ENCODE measurements around the gene SCUBE1. TPM values are rescaled to one million over a fixed set of nuclear protein-coding genes. Genes with fewer than 3 reads are reported as not detected.

Gene SCUBE1
- total and polyA plus RNA-seq, 2 of the 4 experiments (the other 2 are of a cell fraction), result not detected

DNA sequence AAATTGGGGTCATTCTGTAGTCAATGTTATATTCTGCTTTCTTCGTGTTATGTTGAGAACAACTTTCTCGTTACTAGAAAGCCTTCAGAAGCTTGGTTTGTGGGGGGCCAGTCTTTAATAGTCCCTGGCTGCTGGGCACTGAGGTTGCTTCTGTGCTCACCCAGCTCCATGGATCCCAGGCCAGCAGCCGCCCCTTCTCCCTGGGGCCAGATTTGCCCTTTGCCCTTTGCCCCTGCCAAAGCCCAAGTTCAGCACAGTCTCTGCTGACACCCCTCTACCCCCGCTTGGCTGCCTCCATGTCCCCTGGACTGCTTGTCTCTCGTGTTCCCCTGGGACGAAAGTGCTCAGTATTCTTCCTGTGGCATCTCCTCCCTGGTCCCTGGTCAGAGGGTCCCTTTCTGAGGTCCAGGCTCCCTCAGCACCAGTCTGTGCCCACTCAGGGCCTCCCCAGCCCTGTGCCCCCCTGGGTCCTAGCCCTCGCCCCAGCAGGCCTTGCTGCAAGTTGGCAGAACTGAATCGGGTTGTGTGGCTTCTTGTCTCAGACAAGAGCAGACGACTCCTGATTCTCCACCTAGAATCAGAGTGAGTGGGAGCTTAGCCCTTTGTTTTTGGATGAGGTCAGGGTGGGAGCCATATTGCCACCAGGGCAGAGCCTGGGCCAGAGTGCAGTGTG lies 185.2 kb downstream of the SCUBE1 start:
- ChIA-PET CTCF (interaction anchor here (1.3 kb wide), 1 partner anchor 48 kb away, joined by 3 read pairs; no protein-coding TSS in a partner anchor), POLR2A (ENCODE audit: unreplicated experiment) (no interaction called here)
- ATAC-seq (ENCODE audit: low read depth), result no peak
- no peak overlapping the region for H3K14ac ChIP-seq (replicated peaks; ENCODE audit: low read depth, low read length)
- H4K20me1 ChIP-seq (ENCODE audit: insufficient read depth, low read length), result peaks cover 56% of the 10 kb centered on the region
- no peaks in the 10 kb centered on the region for H3K9me3 ChIP-seq (ENCODE audit: control insufficient read depth, insufficient read depth, low read length)
- H4K5ac ChIP-seq (ENCODE audit: low read depth, low read length), result no peak overlapping the region
- H3K79me1 ChIP-seq (ENCODE audit: low read depth in 1 of 2, low read length in 2 of 2), result peaks cover 20 to 67% of the 10 kb centered on the region in 2 experiments; a peak in 3 of 4 replicates
- no peak overlapping the region for H3K23ac ChIP-seq (ENCODE audit: low read depth, low read length)
- no peak overlapping the region for H2BK20ac ChIP-seq (ENCODE audit: low read depth, low read length)
- no TSS peak for BruUV-seq (replicated peaks)
- no peak overlapping the region for H2BK5ac ChIP-seq (ENCODE audit: low read depth, low read length, poor library complexity, severe bottlenecking)
- no peak overlapping the region for H2AK9ac ChIP-seq (replicated peaks; ENCODE audit: low read depth, low read length, poor library complexity)
- 0 out of 2 replicates have a peak, but pooled peaks cover 1% of the 10 kb centered on the region for H3K4me1 ChIP-seq (ENCODE audit: control insufficient read depth, insufficient read depth, low read length)
- dilution Hi-C loops (cut with HindIII; ENCODE audit: low sequenced_read_pairs, unreplicated experiment) (no loop called here), in situ Hi-C loops (cut with MboI; ENCODE audit: low sequenced_read_pairs) (no loop called here), intact Hi-C loops (cut with micrococcal nuclease) (no loop called here)
- H4K91ac ChIP-seq (ENCODE audit: insufficient read depth, low read depth, low read length), result no peak overlapping the region
- H3K36me3 ChIP-seq (ENCODE audit: control insufficient read depth, insufficient read depth, low read length), result peaks cover 23% of the 10 kb centered on the region; the same call in 1 of the 2 replicates
- no peak overlapping the region for H3K9ac ChIP-seq (ENCODE audit: low read depth, low read length)
- H2AFZ ChIP-seq (replicated peaks; ENCODE audit: low read length, poor library complexity), result no peak overlapping the region
- TF ChIP-seq, protein P1, sequence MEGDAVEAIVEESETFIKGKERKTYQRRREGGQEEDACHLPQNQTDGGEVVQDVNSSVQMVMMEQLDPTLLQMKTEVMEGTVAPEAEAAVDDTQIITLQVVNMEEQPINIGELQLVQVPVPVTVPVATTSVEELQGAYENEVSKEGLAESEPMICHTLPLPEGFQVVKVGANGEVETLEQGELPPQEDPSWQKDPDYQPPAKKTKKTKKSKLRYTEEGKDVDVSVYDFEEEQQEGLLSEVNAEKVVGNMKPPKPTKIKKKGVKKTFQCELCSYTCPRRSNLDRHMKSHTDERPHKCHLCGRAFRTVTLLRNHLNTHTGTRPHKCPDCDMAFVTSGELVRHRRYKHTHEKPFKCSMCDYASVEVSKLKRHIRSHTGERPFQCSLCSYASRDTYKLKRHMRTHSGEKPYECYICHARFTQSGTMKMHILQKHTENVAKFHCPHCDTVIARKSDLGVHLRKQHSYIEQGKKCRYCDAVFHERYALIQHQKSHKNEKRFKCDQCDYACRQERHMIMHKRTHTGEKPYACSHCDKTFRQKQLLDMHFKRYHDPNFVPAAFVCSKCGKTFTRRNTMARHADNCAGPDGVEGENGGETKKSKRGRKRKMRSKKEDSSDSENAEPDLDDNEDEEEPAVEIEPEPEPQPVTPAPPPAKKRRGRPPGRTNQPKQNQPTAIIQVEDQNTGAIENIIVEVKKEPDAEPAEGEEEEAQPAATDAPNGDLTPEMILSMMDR (conservative IDR thresholded peaks at IDR 0.05; ENCODE audit: low read depth, low read length), result no peak
- TF ChIP-seq RFX5 (IDR thresholded peaks at IDR 0.05; ENCODE audit: low read depth, low read length), result no peak
- no peak overlapping the region for H3K27ac ChIP-seq (ENCODE audit: insufficient read depth, low read length)
- H3K4ac ChIP-seq (ENCODE audit: low read depth, low read length), result no peak overlapping the region
- H3K18ac ChIP-seq (ENCODE audit: low read depth, low read length), result no peak overlapping the region
- H2BK15ac ChIP-seq (ENCODE audit: low read depth, low read length), result no peak overlapping the region
- no peak overlapping the region for H3K4me3 ChIP-seq (ENCODE audit: insufficient read depth, low read depth, low read length)
- 87% methylated on average over 4 of the region's 9 CpGs; no CpG with 5 or more reads in 1 of the 2 experiments for WGBS, 2 experiments (ENCODE audit: extremely low coverage in 2 of 2, insufficient read length in 1 of 2)
- no peak overlapping the region for H3K4me2 ChIP-seq (ENCODE audit: low read depth, low read length)
- no peak overlapping the region for H2BK120ac ChIP-seq (ENCODE audit: low read depth, low read length)
- H2AK5ac ChIP-seq (ENCODE audit: low read depth, low read length), result no peak overlapping the region
- H3K56ac ChIP-seq (ENCODE audit: extremely low read depth, insufficient read depth, low read length), result no peak overlapping the region
- DNase-seq, result no peak
- H3K9me1 ChIP-seq (ENCODE audit: insufficient read depth, low read length), result peaks cover 11% of the 10 kb centered on the region
- H3K27me3 ChIP-seq (ENCODE audit: control insufficient read depth, insufficient read depth, low read length), result no peaks in the 10 kb centered on the region
- no peak overlapping the region for H4K8ac ChIP-seq (ENCODE audit: low read depth in 2 of 2, low read length in 2 of 2)

Measured in IMR-90 (cell line).